Peyer's patch (tissue), 4 donors: ENCODE data around the gene PPP1R3D.
"Not testable (repeated sequence)": the region's sequence is repeated elsewhere in the genome, so short reads cannot be mapped to it uniquely, and the experiment has no call there.

Experiments
- POLR2A ChIP-seq, 2 donors: fragments of 450-650 bp; IDR thresholded peaks; one replicate each; pipeline ENCODE4 v1.5.1; 2017; ENCODE audit warnings: antibody characterized with exemption in 2 of 2, mild to moderate bottlenecking in 2 of 2, moderate library complexity in 2 of 2
- TF ChIP-seq, protein P1 (sequence below), 6 experiments: fragments of 450-650 bp in 4 of 6; fragments of 200-600 bp in 2 of 6; sonication (generic) in 1 of 6; IDR thresholded peaks; one replicate each; pipeline ENCODE4 v1.5.1; 2017 to 2019; ENCODE audit warnings: antibody characterized with exemption in 6 of 6, mild to moderate bottlenecking in 3 of 6, moderate library complexity in 1 of 6

DNA sequence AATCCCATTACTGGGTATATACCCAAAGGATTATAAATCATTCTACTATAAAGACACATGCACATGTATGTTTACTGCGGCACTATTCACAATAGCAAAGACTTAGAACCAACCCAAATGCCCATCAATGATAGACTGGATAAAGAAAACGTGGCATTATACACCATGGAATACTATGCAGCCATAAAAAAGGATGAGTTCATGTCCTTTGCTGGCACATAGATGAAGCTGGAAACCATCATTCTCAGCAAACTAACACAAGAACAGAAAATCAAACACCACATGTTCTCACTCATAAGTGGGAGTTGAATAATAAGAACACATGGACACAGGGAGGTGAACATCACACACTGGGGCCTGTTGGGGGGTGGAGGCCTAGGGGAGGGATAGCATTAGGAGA is 50.1 kb downstream of the PPP1R3D start:
- TF ChIP-seq, protein P1, sequence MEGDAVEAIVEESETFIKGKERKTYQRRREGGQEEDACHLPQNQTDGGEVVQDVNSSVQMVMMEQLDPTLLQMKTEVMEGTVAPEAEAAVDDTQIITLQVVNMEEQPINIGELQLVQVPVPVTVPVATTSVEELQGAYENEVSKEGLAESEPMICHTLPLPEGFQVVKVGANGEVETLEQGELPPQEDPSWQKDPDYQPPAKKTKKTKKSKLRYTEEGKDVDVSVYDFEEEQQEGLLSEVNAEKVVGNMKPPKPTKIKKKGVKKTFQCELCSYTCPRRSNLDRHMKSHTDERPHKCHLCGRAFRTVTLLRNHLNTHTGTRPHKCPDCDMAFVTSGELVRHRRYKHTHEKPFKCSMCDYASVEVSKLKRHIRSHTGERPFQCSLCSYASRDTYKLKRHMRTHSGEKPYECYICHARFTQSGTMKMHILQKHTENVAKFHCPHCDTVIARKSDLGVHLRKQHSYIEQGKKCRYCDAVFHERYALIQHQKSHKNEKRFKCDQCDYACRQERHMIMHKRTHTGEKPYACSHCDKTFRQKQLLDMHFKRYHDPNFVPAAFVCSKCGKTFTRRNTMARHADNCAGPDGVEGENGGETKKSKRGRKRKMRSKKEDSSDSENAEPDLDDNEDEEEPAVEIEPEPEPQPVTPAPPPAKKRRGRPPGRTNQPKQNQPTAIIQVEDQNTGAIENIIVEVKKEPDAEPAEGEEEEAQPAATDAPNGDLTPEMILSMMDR (IDR thresholded peaks at IDR 0.05): not testable (repeated sequence)
- TF ChIP-seq POLR2A (IDR thresholded peaks at IDR 0.05): not testable (repeated sequence)
